Osteoblast (primary cell): ENCODE results near the gene RIBC1. TPM values are rescaled to one million over a fixed set of nuclear protein-coding genes. Genes with fewer than 3 reads are reported as not detected.

Experiments
- DNase-seq: peaks from one replicate; pipeline ENCODE4 v3.0.0; 2011; ENCODE audit warnings: low spot score, mixed read lengths; ENCODE audit not compliant: insufficient read length; ENCODE audit errors: missing footprints
- H2AFZ ChIP-seq: 2 replicates; pipeline ENCODE4 v1.6.0; 2011; ENCODE audit warnings: mild to moderate bottlenecking, low read length
- H3K27ac ChIP-seq: 2 replicates; pipeline ENCODE4 v1.5.1; 2011; ENCODE audit warnings: mild to moderate bottlenecking, low read depth, low read length, moderate library complexity
- H3K27me3 ChIP-seq: 2 replicates; pipeline ENCODE4 v1.6.0; 2012; ENCODE audit warnings: mild to moderate bottlenecking, control low read depth, inconsistent platforms, low read length, moderate library complexity; ENCODE audit not compliant: insufficient read depth
- H3K36me3 ChIP-seq: 2 replicates; pipeline ENCODE4 v1.5.1; 2011; ENCODE audit warnings: mild to moderate bottlenecking, low read length, control low read depth, moderate library complexity; ENCODE audit not compliant: insufficient read depth
- H3K4me1 ChIP-seq: 2 replicates; pipeline ENCODE4 v1.5.1; 2011; ENCODE audit warnings: mild to moderate bottlenecking, low read length, control low read depth, moderate library complexity; ENCODE audit not compliant: insufficient read depth
- H3K4me2 ChIP-seq: 2 replicates; pipeline ENCODE4 v1.6.0; 2011; ENCODE audit warnings: mild to moderate bottlenecking, low read length; ENCODE audit not compliant: insufficient read depth
- H3K4me3 ChIP-seq: fragments of 200-600 bp; sonication (generic); 3 replicates; pipeline ENCODE4 v1.5.1; 2012; ENCODE audit warnings: mild to moderate bottlenecking, low read length, inconsistent platforms; ENCODE audit not compliant: insufficient read depth
- H3K79me2 ChIP-seq: 2 replicates; pipeline ENCODE4 v1.6.0; 2012; ENCODE audit warnings: mild to moderate bottlenecking, low read length, control low read depth, inconsistent platforms; ENCODE audit not compliant: insufficient read depth
- H3K9me3 ChIP-seq: 2 replicates; pipeline ENCODE4 v1.5.1; 2011; ENCODE audit warnings: low read depth, low read length, control low read depth
- H4K20me1 ChIP-seq: 2 replicates; pipeline ENCODE4 v1.6.0; 2012; ENCODE audit warnings: mild to moderate bottlenecking, low read length, control low read depth; ENCODE audit not compliant: insufficient read depth
- total RNA-seq: library from RNA; depleted of rRNA; stranded (reverse); fragments of >200 nt; gene quantifications from 2 replicates; pipeline ENCODE4 v1.2.3, GENCODE V29; 2012
- TF ChIP-seq, protein P1 (sequence below): IDR thresholded peaks from 2 replicates; pipeline ENCODE4 v1.5.1; 2011; ENCODE audit warnings: mild to moderate bottlenecking, low read depth, low read length, moderate library complexity; ENCODE audit errors: extremely low read depth

The RIBC1 gene
- total RNA-seq, 1 donor = 0.72 TPM

DNA sequence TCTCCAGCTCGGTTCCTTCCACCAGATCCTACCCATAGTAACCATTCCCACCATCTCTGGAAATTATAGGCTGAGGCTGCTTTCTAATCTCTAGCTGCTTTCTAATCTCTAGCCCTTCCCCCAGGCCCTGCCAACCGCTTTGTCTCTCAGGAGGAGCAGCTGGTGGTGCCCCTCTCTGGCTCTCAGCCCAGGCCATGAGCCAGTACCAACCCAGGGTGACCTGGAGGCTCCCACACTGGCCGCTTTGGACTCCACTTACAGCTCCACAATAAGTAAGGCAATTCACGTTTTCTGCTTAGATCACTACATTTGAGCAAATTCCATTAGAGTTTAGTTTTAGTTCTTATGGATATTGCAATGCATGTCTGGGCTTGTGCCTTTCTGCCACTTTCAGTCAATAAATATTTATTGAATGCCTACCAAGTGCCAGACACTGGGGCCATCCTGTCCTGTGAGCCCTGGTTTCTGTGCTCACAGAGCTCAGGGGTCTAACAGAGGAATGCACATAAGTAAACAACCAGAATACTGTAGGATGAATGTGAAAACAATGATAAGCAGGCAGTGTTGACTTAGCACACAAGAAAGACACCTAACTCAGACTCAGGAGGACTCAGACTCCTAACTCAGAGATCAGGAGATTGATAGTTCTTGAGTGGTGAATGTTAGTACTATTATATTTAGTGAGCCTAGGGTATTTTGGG lies 39.1 kb upstream of the RIBC1 start:
- TF ChIP-seq, protein P1, sequence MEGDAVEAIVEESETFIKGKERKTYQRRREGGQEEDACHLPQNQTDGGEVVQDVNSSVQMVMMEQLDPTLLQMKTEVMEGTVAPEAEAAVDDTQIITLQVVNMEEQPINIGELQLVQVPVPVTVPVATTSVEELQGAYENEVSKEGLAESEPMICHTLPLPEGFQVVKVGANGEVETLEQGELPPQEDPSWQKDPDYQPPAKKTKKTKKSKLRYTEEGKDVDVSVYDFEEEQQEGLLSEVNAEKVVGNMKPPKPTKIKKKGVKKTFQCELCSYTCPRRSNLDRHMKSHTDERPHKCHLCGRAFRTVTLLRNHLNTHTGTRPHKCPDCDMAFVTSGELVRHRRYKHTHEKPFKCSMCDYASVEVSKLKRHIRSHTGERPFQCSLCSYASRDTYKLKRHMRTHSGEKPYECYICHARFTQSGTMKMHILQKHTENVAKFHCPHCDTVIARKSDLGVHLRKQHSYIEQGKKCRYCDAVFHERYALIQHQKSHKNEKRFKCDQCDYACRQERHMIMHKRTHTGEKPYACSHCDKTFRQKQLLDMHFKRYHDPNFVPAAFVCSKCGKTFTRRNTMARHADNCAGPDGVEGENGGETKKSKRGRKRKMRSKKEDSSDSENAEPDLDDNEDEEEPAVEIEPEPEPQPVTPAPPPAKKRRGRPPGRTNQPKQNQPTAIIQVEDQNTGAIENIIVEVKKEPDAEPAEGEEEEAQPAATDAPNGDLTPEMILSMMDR = no peak
- DNase-seq = no peak

DNA sequence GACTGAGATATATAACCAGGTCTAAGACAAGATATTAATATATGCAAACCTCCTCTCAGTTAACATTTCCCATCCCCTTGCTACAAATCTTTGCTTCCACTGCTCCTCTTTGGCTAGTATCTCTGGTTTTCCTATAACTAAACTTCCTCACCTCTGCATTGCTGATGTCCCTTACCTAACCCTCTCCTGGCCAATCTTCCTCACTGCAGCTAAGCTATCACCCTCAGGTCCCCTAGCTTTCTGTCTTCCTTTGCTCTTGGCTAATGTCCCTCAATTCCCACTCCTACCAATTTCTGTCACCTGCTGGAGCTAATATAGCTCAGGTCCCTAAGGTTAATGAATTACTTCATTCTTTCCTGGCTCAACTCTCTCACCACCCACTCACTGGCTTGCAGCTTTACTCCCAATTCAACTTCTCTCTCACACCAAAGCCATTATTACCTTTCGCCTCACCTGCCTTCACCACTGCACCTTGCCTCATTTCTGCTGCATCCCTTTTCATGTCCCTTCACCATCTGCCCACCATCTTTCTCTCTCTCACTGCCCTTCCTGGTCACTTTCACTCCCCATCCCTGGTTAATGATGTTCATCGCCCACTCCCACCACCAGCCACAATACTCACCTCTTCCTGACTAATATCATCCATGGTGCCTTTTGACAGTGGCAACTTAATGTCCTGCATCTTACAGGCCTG lies 26.9 kb upstream of the RIBC1 start:
- no peak for DNase-seq
- Histone ChIP-seq H3K9me3 (no peaks in the 10 kb centered on the region), H3K36me3 (peaks cover 49% of the 10 kb centered on the region), H3K4me1 (no peaks in the 10 kb centered on the region), H4K20me1 (no peaks in the 10 kb centered on the region), H2AFZ (no peak overlapping the region), H3K4me2 (no peak overlapping the region), H3K27ac (no peak overlapping the region), H3K4me3 (no peak overlapping the region), H3K79me2 (no peaks in the 10 kb centered on the region), H3K27me3 (no peaks in the 10 kb centered on the region)
- TF ChIP-seq, protein P1 = no peak

More for the DNA sequence above, 39.1 kb upstream of the RIBC1 start:
- H3K27ac ChIP-seq = no peak overlapping the region
- H4K20me1 ChIP-seq = no peaks in the 10 kb centered on the region
- no peaks in the 10 kb centered on the region for H3K79me2 ChIP-seq
- H3K4me3 ChIP-seq = no peak overlapping the region
- no peak overlapping the region for H2AFZ ChIP-seq
- peaks cover 38% of the 10 kb centered on the region for H3K36me3 ChIP-seq
- no peaks in the 10 kb centered on the region for H3K9me3 ChIP-seq
- no peak overlapping the region for H3K4me2 ChIP-seq
- no peaks in the 10 kb centered on the region for H3K27me3 ChIP-seq
- no peaks in the 10 kb centered on the region for H3K4me1 ChIP-seq

DNA sequence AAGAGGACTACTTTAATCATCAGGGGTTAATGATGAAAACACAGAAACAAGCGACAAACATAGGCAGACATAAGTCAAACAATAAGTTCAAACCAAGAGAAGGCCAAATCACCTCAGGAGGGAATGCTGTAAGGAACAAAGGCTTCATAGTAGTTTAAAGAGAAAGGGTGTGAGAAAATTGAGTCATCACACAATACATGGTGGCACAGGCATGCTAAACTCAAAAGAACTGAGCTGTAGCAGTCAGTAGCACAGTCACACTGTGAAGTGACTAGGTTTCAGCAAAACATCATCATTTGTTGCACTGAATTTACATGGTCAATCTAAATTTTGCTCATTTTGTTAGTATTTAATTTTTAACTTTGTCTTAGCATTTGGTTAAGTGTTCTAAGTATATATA lies 24.5 kb upstream of the RIBC1 start:
- H3K9me3 ChIP-seq = no peaks in the 10 kb centered on the region
- peaks cover 59% of the 10 kb centered on the region for H3K36me3 ChIP-seq
- H3K4me3 ChIP-seq = no peak overlapping the region
- no peaks in the 10 kb centered on the region for H3K4me1 ChIP-seq
- DNase-seq = no peak
- no peak overlapping the region for H3K4me2 ChIP-seq
- no peak overlapping the region for H3K27ac ChIP-seq
- H3K27me3 ChIP-seq = no peaks in the 10 kb centered on the region
- H3K79me2 ChIP-seq = no peaks in the 10 kb centered on the region
- TF ChIP-seq, protein P1 = no peak
- H2AFZ ChIP-seq = no peak overlapping the region
- H4K20me1 ChIP-seq = no peaks in the 10 kb centered on the region

DNA sequence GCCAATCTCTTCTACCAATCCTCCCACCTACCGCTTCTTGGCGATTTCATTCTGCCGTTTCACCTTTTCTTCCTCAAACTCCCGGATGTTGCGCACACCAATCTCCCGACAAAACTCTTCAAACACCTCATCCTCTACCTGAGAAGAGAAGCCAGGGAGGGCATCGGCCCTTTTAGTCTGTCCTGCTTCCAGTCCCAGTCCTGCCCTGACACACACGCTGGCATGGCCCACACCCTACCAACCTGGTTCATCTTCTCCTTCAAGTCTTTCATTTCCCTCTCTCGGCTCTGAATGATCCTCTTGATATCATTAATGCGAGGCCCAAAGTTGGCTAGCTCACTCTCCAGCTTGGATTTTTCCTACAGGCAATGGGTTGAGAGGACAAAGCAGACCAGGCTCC lies 19.1 kb upstream of the RIBC1 start:
- H3K27me3 ChIP-seq = no peaks in the 10 kb centered on the region
- H2AFZ ChIP-seq = no peak overlapping the region
- H3K4me3 ChIP-seq = no peak overlapping the region
- no peaks in the 10 kb centered on the region for H3K9me3 ChIP-seq
- no peak overlapping the region for H3K4me2 ChIP-seq
- no peak for DNase-seq
- H3K36me3 ChIP-seq = peaks cover 75% of the 10 kb centered on the region
- H4K20me1 ChIP-seq = no peaks in the 10 kb centered on the region
- H3K4me1 ChIP-seq = no peaks in the 10 kb centered on the region
- H3K27ac ChIP-seq = no peak overlapping the region
- TF ChIP-seq, protein P1 = no peak
- no peaks in the 10 kb centered on the region for H3K79me2 ChIP-seq
